Fibroblast of the aortic adventitia (primary cell): Measurements from ENCODE around the gene KLHL3. TPM values are rescaled to one million over a fixed set of nuclear protein-coding genes. Genes with fewer than 3 reads are reported as not detected.

Experiments
- DNase-seq: peaks from one replicate; pipeline ENCODE4 v3.0.0-alpha.2; 2010; ENCODE audit warnings: low read depth
- H3K4me3 ChIP-seq: 2 replicates; pipeline ENCODE4 v1.5.1; 2011; ENCODE audit warnings: low read depth, mild to moderate bottlenecking, control low read depth, low read length, moderate library complexity
- CTCF ChIP-seq: IDR thresholded peaks from 2 replicates; pipeline ENCODE4 v1.5.1; 2011; ENCODE audit warnings: mild to moderate bottlenecking, low read length, control low read depth, inconsistent platforms; ENCODE audit not compliant: insufficient read depth
- total RNA-seq: library from RNA; depleted of rRNA; stranded (reverse); fragments of >200 nt; gene quantifications from 2 replicates; pipeline ENCODE4 v1.2.3, GENCODE V29; 2012; ENCODE audit warnings: low replicate concordance

KLHL3 gene
- total RNA-seq, 1 donor, result 1.3 TPM

GRCh38 chr5:137584262-137584661 is 151.6 kb downstream of the KLHL3 start:
- TF ChIP-seq CTCF, result no peak
- no peak overlapping the region for H3K4me3 ChIP-seq
- DNase-seq, result no peak

GRCh38 chr5:137583129-137583528 is 152.8 kb downstream of the KLHL3 start:
- H3K4me3 ChIP-seq, result no peak overlapping the region
- DNase-seq, result no peak
- TF ChIP-seq CTCF, result no peak

GRCh38 chr5:137582218-137582617 is 153.7 kb downstream of the KLHL3 start:
- no peak for TF ChIP-seq CTCF

DNA sequence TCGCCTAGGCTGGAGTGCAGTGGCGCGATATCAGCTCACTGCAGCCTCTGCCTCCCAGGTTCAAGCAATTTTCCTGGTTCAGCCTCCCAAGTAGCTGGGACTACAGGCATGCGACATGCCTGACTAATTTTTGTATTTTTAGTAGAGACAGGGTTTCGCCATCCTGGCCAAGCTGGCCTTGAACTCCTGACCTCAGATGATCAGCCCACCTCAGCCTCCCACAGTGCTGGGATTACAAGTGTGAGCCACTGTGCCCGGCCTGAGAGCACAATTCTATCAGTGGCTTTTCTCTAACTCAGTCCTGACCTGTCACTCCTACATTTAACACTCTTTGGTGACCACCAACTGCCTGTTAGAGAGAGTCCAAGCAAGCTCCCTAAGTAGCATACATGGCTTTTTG is 154.1 kb downstream of the KLHL3 start:
- TF ChIP-seq CTCF, result no peak
- no peak overlapping the region for H3K4me3 ChIP-seq
- DNase-seq, result no peak

More at GRCh38 chr5:137582218-137582617, 153.7 kb downstream of the KLHL3 start:
- DNase-seq, result no peak
- H3K4me3 ChIP-seq, result no peak overlapping the region

DNA sequence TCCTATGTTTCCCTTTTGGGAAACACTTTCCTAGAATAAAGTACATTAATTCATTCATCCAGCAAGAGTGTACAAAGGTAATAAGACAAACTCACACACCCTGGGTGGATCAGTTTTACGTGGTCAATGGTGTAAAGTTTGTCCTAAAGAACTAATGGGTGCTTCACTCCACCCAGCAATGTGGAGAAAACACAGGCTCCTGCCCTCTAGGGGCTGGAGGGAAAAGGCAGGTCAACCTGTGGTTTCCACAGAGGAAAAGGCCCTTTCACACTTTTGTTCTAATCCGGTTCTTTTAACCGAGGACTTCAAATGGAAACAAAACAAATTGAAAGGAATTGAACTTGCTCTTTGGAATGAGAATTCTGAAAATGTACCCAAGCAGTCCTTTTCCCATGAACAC is 155.9 kb downstream of the KLHL3 start:
- H3K4me3 ChIP-seq, result no peak overlapping the region
- DNase-seq, result no peak
- peak; percentile 24 for TF ChIP-seq CTCF

DNA sequence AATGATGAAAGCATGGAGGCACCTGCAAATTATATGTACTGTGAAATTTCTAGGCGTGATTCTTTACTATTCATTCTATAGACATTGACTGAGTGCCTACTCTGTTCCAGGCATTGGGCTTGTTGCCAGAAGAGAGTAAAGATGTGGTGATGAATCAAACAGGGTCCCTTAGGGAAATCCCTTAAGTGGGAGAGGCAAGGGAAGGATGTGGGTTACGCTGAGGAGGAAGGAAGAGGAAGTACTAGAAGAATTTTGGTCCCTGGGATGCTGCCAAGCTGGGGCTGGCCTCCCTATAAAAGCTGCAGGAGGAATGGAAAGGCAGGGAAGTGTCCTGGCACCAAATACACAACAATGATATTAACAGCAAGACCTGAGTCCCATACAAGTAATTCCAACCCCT is 160.0 kb downstream of the KLHL3 start:
- no peak overlapping the region for H3K4me3 ChIP-seq
- DNase-seq, result no peak
- no peak for TF ChIP-seq CTCF

DNA sequence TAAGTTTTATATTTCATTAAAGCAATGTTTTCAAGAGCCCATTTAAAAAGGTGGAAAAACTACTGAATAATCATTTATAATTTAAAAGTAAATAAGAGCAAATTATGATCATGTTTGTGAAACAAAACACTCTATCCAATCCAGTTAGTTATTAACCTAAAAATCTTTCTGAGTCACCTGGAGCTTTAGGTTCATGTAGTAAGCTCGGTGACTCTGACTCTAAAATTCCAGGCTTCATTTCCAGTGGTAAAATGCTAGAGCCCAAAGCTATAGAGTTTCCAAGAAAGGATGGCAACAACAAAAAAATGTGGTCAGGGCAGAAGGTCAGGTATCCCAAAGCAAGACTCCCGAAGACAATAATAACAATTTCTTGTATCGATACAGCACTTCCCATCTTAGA is 160.7 kb downstream of the KLHL3 start:
- no peak for DNase-seq
- no peak overlapping the region for H3K4me3 ChIP-seq
- TF ChIP-seq CTCF, result no peak
